Head of caudate nucleus (tissue), 42 donors: Measurements from ENCODE around the gene NPBWR2.

Experiments
- DNase-seq, 42 donors: peaks; one replicate each; pipeline versions ENCODE4 v3.0.0 to v3.0.0-alpha.2; 2020 to 2021; ENCODE audit warnings: mixed read lengths in 7 of 42
- intact Hi-C: fragments of 100-400 bp; cut with DNase I; formaldehyde crosslinking; loops from one replicate; pipeline ENCODE4 v1.15.0; 2022

Gene NPBWR2

DNA sequence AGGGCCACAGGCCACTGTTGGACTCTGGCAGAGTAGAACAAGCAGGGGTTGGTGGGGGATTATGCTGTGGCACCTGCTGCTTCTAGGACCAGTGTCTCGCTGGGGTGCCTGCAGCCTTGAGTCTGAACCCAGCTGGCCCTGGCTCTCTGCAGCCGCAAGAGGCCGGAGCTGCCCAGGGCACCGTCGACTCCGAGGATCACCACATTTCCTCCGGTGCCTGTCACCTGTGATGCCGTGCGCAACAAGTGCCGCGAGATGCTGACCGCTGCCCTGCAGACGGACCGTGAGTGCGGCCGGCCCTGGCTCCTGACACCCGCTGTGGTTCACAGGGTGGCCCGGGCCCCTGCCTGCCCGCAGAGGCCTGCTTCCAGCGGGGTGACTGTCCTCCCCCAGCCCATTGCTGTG lies 38.2 kb downstream of the NPBWR2 start:
- intact Hi-C loops = no loop called here
- no peak for DNase-seq

DNA sequence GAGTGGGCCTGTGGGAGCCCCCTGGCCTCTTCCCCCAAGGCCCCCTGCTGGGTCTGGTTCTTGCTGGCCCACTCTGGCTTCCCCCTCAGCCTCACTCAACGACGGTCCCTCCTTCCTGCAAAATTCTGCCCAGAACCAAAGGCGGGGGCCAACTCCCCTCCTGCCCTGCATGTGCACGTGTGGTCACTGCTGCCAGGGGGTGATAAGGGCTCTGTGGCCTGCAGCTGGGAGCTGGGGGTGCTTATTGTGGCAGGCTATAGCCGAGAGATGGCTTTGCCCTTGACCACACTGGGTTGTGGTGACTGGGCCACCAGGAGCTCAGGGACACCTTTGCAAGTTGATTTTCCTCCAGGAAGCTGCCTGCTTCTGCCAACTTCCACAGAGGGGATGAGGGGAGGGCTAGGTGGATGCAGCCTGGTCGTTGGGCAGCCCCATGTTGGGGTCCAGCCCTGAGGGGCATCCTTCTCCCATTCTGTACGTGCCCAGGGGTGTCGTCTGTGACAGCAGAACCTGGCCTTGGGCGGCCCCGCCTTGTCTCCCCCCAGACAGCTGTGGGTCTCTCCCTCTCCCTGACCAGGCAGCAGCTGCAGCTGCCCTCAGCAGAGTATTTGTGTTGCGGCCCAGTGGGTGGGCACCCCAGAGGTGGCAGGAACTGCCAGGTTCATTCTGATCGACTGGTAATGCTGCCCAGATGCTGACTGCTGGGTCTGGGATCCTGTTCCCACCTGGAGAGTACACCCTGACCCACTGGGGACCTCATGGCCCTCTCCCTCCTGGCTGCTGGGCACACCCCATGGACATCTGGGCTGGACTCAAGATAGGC lies 38.8 kb downstream of the NPBWR2 start:
- intact Hi-C loops = no loop called here

DNA sequence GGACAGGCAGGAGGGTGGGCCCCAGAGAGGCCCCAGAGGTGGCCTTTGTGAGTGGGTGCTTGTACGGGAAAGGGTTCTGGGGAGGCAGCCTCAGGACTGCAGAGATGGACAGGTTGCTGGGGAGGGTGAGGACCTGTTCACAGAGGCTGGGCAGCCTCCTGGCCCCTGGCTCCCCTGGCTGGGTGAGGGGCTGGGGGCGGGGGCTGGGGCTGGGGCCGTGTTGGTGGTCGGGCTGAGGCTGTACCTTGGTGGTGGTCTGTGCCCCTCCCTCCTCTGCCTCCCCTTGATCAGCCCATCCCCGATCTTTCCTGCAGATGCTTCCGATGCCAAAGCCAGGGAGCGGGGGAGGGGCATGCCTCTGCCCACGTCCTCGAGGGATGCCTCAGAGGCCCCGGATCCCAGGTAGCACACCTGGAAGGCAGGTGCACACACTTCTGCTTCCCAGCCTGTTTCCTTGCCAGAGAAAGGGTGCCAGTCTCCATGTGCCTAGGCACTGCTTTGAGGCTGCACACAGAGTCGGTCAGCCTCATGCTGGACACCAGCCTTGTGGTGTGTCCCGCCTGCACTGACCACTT lies 39.5 kb downstream of the NPBWR2 start:
- intact Hi-C loops = no loop called here

More for the DNA sequence above, 38.8 kb downstream of the NPBWR2 start:
- no peak for DNase-seq

DNA sequence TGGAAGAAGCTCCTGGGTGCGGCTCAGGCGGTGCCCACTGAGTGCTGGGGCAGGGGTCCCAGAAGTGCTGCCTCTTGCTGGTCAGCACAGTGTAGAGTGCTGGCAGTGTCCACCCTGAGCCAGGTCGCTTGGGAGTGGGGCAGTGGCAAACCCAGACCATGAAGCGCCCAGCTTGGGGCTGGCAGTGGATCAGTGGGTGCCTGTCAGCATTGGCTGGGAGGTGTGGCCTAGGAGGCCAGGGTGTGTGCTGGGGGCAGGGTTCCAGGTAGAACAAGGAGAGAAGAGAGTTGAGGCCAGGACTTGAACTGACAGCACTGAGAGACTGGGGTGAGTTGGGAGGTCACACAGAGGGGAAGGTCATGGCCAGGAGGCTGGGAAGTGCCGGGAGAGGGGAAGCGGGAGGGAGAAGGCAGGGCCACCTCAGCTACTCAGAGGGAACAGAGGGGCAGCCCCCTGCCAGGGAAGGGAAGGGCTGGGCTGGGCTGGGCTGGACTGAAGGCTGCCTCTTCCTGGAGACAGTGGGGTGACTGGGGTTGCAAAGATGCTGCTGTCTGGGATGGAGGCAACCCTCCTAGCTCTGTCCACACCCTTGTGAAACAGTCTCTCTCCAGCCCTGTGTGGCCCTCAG lies 40.2 kb downstream of the NPBWR2 start:
- intact Hi-C loops = no loop called here
- no peak for DNase-seq

More for the DNA sequence above, 39.5 kb downstream of the NPBWR2 start:
- DNase-seq = no peak

DNA sequence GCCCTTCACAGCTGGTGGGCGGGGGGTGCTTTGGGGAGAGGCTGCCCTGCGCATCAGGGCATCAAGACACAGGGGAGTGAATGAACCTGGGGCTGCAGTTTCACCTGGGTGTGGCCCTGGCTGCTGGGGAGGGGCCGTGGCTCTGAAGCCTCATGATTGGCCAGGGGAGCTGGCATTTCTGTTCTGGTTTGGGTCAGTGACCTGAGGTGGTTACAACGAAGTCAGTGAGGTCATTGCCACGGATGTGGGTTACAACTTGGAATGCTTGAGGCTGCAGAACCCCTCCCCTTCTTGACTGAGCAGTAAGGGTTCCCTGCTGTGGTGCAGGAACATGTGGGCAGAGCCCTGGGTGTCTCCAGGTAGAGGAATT lies 41.4 kb downstream of the NPBWR2 start:
- intact Hi-C loops = no loop called here
- no peak for DNase-seq

DNA sequence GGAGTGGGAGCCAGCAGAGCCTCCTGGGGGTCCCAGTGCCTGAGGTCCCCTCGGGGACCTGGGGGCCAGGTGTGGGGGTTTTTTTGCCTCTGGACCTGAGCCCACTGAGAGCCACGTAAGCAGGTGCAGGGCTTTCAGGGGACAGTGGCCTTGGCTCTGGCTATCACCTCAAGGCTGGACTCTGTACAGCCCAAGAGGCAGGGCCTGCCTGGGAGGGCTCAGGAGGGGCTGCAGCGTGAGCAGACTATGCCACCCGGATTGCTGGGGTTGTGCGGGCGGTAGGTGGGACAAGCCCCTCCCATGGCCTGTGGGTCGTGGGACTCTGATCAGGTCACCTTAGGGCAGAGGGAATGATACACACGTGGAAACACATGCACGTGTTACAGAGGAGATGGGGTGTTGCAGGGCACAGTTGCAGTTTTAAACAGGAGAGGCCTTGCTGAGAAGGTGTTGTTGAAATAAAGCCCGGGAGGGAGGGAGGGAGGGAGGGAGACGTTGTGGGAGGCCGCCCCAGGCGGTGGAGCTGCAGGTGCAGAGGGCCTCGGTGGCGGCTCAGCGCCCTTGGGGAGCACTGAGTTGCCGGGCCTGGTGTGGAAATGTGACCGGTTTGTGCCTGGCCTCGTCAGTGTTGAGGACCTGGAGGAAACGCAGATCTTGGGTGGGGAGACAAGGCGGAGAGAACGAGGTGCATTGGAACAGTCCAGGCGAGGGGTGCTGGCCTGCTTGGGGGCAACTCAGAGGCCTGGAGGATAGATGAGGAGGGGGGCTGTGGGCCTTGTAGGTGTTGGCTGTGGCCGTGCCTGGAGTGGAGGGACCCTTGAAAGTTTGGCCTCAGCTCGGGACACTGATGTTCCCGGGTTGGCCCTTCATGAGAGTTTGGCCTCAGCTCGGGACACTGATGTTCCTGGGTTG lies 42.0 kb downstream of the NPBWR2 start:
- intact Hi-C loops = no loop called here
- DNase-seq = no peak

DNA sequence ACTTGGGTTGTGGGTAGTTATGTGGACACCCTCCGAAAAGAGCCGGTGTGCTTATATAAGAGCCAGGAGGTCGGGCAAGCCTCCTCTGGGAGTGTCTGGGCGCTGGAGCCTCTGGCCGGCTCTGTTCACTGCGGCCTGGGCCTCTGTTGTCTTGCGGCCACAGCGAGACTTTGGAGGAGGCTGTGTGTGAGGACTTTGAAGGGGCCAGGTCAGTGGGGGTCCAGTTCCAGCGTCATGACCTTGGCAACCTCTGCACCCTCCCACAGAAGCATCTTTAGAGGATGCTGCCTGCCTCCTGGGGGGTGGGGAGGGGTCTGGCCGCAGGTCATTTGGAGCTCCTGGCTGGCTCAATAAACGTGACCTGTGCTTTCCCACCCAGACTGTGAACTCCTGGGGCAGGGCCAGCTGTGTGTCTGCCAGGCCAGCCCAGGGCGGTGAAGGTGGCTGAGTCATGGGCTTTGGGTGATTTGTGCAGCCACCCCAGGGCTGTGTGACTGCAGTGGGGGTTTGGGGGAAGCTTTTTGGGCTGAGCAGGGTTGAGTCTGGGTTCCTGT lies 43.1 kb downstream of the NPBWR2 start:
- intact Hi-C loops = loop anchor here (5.0 kb wide), 1 partner anchor 107 kb away; the partner anchor contains the start of gene UCKL1
- DNase-seq = no peak

DNA sequence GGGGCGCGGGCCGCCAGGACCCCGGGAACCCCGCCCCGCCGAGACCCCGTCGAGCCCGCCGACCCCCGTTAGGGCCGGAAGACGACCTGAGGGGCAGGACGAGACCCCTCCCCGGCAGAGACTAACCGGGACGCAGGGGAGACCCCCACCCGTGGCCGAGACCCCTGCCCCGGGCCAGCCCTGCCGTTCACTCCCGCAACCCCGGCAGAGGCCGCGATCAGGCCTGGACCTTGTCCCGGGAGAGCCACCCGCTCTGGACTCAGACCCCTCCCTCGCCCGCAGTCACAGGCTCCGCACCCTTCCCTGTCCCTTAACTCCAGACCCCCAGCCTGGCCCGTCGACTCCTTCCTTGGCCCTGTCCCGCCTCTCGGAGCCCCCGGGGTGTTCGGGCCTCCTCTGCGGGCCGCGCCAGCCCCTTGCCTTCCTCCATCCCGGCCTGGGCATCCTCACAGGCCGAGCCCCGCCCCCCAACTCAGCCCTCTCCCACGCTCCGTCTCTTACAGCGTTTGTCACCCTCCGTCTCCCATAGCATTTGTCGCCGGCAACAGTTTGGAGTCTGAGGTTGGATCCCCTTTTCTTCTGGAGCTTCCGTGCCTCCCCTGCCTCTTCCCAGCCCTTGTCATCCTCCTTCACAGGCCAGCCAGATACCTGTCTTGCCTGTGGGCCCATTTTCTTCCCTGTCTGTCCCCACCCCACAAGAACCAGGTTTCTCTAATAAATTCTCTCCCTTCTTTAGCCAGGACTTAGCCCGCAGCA lies 43.8 kb downstream of the NPBWR2 start:
- DNase-seq = peak in 34 of 42 donors; percentile 31 to 80 (median 58)
- intact Hi-C loops = loop anchor here (5.0 kb wide), 1 partner anchor 106 kb away; the partner anchor contains the start of gene UCKL1

DNA sequence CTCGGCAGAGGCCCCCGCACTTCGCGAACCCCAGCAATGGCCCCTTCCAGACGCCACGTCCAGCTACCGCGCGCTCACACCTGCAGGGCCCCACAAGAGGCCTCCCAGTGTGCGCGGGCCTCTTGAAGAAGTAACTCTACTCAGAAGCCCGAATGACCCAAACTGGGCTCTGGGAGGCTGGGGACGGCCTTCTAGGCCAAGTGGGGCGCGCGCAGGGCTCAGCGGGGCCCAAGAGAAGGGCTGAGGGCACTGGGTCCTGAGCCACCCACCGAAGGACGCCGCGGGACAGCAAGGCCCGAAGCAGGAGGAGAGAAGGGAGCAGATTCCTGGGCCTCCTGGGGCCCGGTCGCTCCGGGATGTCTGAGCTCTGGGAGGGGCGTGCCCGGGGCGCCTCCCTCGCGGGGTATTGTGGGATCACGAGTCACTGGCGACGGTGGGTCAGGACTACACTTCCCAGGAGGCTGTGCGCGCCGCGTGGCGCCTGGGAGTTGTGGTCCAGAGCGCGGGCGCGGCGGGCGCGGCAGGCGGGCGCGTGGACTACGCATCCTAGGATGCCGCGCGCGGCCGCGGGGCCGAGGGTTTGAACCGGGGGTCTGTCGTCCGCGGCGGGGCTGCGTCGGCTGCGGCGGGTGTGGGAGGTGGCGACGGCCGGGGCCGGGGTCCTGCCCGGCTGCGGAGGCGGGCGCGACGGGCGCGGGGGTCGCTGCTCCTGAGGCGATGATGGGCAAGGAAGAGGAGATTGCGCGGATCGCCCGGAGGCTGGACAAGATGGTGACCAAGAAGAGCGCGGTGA lies 44.6 kb downstream of the NPBWR2 start, which contains the start of gene TCEA2:
TSS of gene TCEA2 (plus strand) at position 603 of the 793 bp plus-strand sequence. CDS start at position 718, 115 bp downstream.
- intact Hi-C loops = loop anchor here (5.0 kb wide), 1 partner anchor 105 kb away; the partner anchor contains the start of gene UCKL1
- peak; percentile 96 to 100 (median 99) for DNase-seq

DNA sequence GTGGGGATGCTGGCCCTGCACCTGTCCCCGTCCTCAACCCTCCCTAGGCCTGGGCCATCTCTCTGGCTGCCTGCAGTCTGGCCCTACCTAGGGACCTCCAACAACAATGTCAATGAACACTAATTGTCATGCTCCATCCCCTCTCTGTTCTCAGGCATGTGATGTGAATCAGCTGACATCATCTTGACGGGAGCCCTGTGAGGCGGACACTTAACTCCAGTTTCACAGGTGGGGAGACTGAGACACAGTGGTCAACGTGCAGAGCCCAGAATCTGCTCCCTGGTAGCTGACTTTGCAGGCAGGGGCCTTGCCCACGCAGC lies 45.1 kb downstream of the NPBWR2 start:
- intact Hi-C loops = loop anchor here (5.0 kb wide), 1 partner anchor 105 kb away; the partner anchor contains the start of gene UCKL1
- peak in 5 of 42 donors; percentile 32 to 50 (median 37) for DNase-seq

DNA sequence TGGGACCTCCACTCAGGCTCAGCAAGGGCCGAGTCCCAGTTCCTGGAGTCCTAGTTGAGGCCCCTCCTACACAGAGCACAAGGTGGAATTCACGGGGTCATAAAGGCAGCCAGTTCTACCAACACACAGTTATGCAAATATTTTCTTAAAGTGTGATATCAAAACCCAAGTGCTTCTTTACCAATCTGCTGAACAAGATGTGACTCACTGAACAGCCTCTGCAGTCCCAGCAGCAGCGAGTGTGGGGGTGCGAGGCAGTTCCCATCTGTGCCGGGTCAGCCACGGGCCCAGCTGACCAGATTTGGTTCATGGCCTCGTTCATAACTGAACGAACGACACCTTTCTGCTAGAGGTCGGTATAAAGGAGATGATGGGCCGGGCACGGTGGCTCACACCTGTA lies 48.8 kb downstream of the NPBWR2 start:
- intact Hi-C loops = no loop called here
- peak in 22 of 42 donors; percentile 32 to 81 (median 55) for DNase-seq

DNA sequence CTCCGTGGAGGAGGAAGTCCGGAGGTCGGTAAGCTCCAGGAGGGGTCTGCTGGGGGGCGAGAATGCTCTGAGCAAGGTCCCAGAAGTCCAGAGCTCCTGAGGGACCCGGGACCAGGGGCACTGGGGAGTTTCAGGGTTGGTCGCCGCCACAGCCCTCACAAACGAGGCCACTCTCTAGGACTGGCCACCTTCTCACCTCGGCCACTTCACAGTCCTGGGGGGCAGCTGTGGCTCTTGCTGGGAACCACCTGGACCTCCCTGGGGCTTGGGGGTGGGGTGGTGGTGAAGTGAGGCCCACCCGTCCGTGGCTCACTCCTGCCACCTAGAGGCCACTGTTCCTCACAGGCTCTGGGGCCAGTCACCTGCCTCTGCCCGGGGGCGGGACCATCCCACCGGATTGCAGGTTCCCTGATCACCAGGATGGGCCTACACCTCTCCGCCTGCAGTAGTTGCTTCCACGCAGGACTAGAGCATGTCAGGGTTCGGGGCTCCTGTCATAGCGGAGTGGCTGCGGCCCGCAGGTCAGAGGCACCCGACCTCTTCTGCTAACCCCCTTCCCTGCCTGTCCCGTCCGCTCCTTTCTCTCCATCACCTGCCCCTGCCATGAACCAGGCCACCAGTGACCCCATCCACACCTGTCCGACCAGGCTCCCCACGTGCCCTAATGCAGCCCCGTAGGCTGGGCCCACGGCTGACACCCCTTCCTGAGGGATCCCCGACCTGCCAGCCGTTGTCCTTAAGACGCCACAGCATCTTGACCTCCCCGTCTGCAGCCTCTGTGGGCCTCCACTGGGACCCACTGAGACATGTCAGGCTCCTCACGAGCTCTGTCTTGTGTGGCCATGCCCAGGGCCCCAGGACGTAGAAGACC lies 49.5 kb downstream of the NPBWR2 start:
- intact Hi-C loops = no loop called here
- DNase-seq = peak; percentile 44 to 88 (median 78)

DNA sequence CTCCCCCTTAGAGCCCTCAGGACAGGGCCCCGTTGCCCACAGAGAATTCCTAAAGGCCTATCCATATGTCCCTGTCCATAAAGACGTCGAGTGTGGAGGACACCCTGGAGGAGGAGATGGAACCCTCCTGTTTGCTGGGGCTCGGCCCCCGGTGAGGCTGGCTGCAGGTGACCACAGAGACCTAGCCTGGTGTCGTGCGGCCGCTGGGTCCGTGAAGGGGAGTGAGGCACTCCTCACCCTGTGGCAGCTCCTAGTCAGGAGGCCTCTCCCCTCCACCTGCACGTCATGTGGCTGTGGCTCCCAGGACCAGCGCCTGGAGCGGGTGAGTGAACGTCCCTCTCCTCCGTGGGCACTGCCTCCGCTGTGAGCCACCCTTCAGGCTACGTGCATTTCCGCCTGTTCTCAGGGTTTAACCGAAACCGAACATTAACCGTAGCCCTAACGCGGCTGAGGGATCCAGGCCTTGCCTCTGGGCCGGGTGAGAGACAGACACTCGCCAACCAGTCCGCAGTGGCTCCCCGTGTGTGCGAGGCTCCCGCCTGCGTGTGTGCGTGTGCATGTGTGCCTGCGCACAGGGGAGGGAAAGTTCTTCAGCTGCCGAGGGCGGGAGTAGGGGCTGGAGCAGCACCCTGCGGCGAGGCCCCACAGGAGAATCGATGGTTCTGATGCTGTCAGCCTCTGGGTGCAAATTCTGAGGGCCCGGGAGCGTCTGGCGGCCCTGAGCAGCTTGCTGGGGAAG lies 50.3 kb downstream of the NPBWR2 start:
- peak in 1 of 42 donors; percentile 32 for DNase-seq
- intact Hi-C loops = no loop called here

DNA sequence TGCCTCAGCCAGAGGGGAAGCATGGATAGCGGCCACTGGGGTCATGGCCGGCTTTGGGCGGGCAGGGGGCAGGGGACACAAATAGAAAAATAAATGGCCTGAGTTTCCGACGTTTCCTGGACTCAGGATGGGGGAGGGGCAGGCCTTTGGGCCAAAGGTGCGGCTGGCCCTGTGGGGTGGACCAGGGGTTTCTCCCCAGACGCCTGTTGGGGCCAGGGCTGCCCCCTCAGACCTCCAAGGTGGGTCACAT lies 50.8 kb downstream of the NPBWR2 start:
- intact Hi-C loops = no loop called here
- DNase-seq = no peak

DNA sequence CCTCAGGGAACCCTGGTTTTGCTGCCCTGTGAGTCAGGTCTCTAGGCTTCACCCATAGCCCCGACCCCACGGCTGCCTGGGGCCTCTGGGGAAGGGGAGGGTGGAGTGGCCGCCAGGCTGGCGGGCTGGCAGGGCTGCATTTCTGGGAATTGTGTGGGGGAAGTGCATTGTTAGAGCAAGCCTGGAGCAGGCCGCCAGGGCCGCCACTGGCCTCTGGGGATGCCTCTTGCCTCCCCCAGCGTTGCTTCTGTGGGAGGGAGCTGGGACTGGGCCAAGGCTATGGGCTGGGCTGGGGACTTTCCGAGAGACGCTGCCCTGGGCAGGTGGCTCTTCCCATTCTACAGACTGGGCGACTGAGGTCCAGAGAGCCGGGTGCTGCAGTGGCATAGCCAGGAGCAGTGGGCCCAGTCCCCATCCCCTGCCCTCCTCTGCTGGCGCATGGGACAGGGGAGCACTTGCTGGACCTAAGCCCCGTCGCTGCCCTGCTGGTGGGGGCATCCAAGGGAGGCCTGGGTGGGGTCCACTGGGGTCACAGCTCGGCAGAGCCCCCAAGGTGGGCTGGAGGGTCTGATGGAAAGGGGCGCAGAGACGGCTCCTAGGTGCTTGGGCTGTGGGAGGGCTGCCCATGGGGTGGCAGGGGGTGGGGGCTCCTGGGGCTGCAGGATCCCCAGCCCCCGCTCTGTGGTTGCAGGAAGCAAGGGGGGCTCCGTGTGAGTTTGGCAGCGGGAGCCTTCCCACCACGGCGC lies 51.3 kb downstream of the NPBWR2 start:
- no peak for DNase-seq

More for the DNA sequence above, 51.3 kb downstream of the NPBWR2 start:
- intact Hi-C loops = no loop called here
